Thyroid gland (tissue), 4 donors: ENCODE data around the gene RNU6-8.

Experiments
- POLR2A ChIP-seq, 2 donors: fragments of 450-650 bp; IDR thresholded peaks; one replicate each; pipeline ENCODE4 v1.6.1; 2017; ENCODE audit warnings: antibody characterized with exemption in 2 of 2, mild to moderate bottlenecking in 2 of 2, moderate library complexity in 1 of 2
- TF ChIP-seq, protein P1 (sequence below), 6 experiments: fragments of 200-600 bp in 3 of 6; fragments of 450-650 bp in 3 of 6; sonication (generic) in 3 of 6; IDR thresholded peaks; one replicate each; pipeline ENCODE4 v1.5.1; 2016 to 2019; ENCODE audit warnings: antibody characterized with exemption in 6 of 6, mild to moderate bottlenecking in 2 of 6, inconsistent platforms in 1 of 6, moderate library complexity in 1 of 6

DNA sequence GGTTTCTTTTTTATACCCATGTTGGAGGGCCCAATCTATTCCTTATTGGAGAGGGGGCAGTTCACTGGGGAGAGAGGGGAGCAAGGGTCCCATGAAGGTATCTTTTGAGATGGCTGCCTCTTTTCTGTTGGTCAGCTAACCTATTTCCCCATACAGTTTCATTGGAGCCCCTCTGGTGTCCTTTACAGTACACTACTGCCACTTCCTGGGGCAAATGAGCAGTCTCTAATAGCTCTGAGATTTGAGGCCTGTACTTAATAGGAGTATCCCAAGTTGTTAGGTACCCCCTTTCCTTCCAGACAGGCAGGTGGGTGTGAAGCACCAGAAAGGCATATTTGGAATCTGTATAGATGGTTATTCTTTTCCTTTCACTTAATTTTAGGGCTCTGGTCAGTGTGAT lies 41.3 kb upstream of the RNU6-8 start:
- TF ChIP-seq, protein P1, sequence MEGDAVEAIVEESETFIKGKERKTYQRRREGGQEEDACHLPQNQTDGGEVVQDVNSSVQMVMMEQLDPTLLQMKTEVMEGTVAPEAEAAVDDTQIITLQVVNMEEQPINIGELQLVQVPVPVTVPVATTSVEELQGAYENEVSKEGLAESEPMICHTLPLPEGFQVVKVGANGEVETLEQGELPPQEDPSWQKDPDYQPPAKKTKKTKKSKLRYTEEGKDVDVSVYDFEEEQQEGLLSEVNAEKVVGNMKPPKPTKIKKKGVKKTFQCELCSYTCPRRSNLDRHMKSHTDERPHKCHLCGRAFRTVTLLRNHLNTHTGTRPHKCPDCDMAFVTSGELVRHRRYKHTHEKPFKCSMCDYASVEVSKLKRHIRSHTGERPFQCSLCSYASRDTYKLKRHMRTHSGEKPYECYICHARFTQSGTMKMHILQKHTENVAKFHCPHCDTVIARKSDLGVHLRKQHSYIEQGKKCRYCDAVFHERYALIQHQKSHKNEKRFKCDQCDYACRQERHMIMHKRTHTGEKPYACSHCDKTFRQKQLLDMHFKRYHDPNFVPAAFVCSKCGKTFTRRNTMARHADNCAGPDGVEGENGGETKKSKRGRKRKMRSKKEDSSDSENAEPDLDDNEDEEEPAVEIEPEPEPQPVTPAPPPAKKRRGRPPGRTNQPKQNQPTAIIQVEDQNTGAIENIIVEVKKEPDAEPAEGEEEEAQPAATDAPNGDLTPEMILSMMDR (IDR thresholded peaks at IDR 0.05) = no peak
- no peak for TF ChIP-seq POLR2A (IDR thresholded peaks at IDR 0.05)
